WTC11 (cell line): Measurements from ENCODE around the gene TMC1. TPM values are rescaled to one million over a fixed set of nuclear protein-coding genes. Genes with fewer than 3 reads are reported as not detected.

Experiments
- ATAC-seq: fragments of 200-7000 bp; cut with Tn5 transposase; 2 replicates; pipeline ENCODE4 v1.10.0; 2021; ENCODE audit warnings: mild to moderate bottlenecking, moderate library complexity
- CTCF ChIA-PET: fragments of 300-600 bp; sonication (Branson Sonifier 250); formaldehyde crosslinking; loops from one replicate; lab custom pipeline; 2021; ENCODE audit warnings: antibody characterized with exemption; lab: Charles Lee
- POLR2A ChIA-PET: fragments of 350-600 bp; sonication (Branson Sonifier 250); formaldehyde crosslinking; loops from one replicate; lab custom pipeline; 2021; ENCODE audit warnings: antibody characterized with exemption; lab: Charles Lee
- DNase-seq: peaks from one replicate; pipeline ENCODE4 v3.0.0; 2021; ENCODE audit warnings: low spot score
- H3K27ac Mint-ChIP-seq: 2 replicates; pipeline ENCODE4 v1.8.0; 2021; ENCODE audit warnings: mixed read lengths
- H3K27me3 Mint-ChIP-seq: 2 replicates; pipeline ENCODE4 v1.8.0; 2021; ENCODE audit warnings: low read depth, mild to moderate bottlenecking, moderate library complexity, mixed read lengths
- H3K36me3 Mint-ChIP-seq: 2 replicates; pipeline ENCODE4 v1.8.0; 2021; ENCODE audit warnings: mixed read lengths
- H3K4me1 Mint-ChIP-seq: 2 replicates; pipeline ENCODE4 v1.8.0; 2022; ENCODE audit warnings: mixed read lengths
- H3K4me3 Mint-ChIP-seq: 2 replicates; pipeline ENCODE4 v1.8.0; 2021; ENCODE audit warnings: mild to moderate bottlenecking, moderate library complexity, mixed read lengths
- H3K9me3 Mint-ChIP-seq: 2 replicates; pipeline ENCODE4 v1.8.0; 2021; ENCODE audit warnings: mixed read lengths
- CBFB ChIP-seq: sonication (generic); formaldehyde crosslinking; IDR thresholded peaks from 2 replicates; pipeline ENCODE4 v1.8.1; 2022; ENCODE audit warnings: mild to moderate bottlenecking, low read depth, missing genetic modification reagents
- CREM ChIP-seq: sonication (generic); formaldehyde crosslinking; IDR thresholded peaks from 2 replicates; pipeline ENCODE4 v1.8.1; 2022; ENCODE audit warnings: mild to moderate bottlenecking, missing genetic modification reagents, moderate library complexity
- ETV6 ChIP-seq: sonication (generic); formaldehyde crosslinking; IDR thresholded peaks from 2 replicates; pipeline ENCODE4 v1.8.1; 2022; ENCODE audit warnings: mild to moderate bottlenecking, missing genetic modification reagents
- FOXP1 ChIP-seq: sonication (generic); formaldehyde crosslinking; IDR thresholded peaks from 2 replicates; pipeline ENCODE4 v1.8.0; 2022; ENCODE audit warnings: missing genetic modification reagents, mild to moderate bottlenecking, moderate library complexity, borderline replicate concordance
- GRHL2 ChIP-seq: fragments of 250-450 bp; sonication (Bioruptor Pico); IDR thresholded peaks from 2 replicates; pipeline ENCODE4 v1.8.0; 2022; ENCODE audit warnings: mild to moderate bottlenecking, moderate library complexity; ENCODE audit not compliant: insufficient replicate concordance, severe bottlenecking
- IRF2 ChIP-seq: sonication (generic); formaldehyde crosslinking; IDR thresholded peaks from 2 replicates; pipeline ENCODE4 v1.8.0; 2022; ENCODE audit warnings: low read depth, missing genetic modification reagents, borderline replicate concordance
- JUN ChIP-seq: sonication (generic); formaldehyde crosslinking; IDR thresholded peaks from 2 replicates; pipeline ENCODE4 v1.8.0; 2023; ENCODE audit warnings: mild to moderate bottlenecking, missing genetic modification reagents
- KAT7 ChIP-seq: sonication (generic); formaldehyde crosslinking; IDR thresholded peaks from 2 replicates; pipeline ENCODE4 v1.8.1; 2023; ENCODE audit warnings: missing genetic modification reagents, mild to moderate bottlenecking, borderline replicate concordance
- SMAD4 ChIP-seq: sonication (generic); formaldehyde crosslinking; IDR thresholded peaks from 2 replicates; pipeline ENCODE4 v1.8.0; 2022; ENCODE audit warnings: mild to moderate bottlenecking, missing genetic modification reagents
- SOX15 ChIP-seq: fragments of 250-450 bp; sonication (Bioruptor Pico); IDR thresholded peaks from 2 replicates; pipeline ENCODE4 v1.9.0; 2021; ENCODE audit warnings: mild to moderate bottlenecking
- TCF7 ChIP-seq: sonication (generic); formaldehyde crosslinking; IDR thresholded peaks from 2 replicates; pipeline ENCODE4 v1.8.0; 2022; ENCODE audit warnings: mild to moderate bottlenecking, low read depth, missing genetic modification reagents, moderate library complexity
- ZNF671 ChIP-seq: fragments of 250-450 bp; sonication (Bioruptor Pico); IDR thresholded peaks from 2 replicates; pipeline ENCODE4 v1.8.0; 2021; ENCODE audit warnings: mild to moderate bottlenecking
- total RNA-seq: library from RNA; stranded (reverse); gene quantifications from 3 replicates; pipeline ENCODE4 v1.2.3, GENCODE V29; 2021
- TF ChIP-seq, protein P1 (sequence below): sonication (generic); formaldehyde crosslinking; IDR thresholded peaks from 2 replicates; pipeline ENCODE4 v1.8.1; 2022; ENCODE audit warnings: mild to moderate bottlenecking, moderate library complexity, missing genetic modification reagents
- TF ChIP-seq, protein P2 (sequence below): sonication (generic); formaldehyde crosslinking; conservative IDR thresholded peaks from 2 replicates; pipeline ENCODE4 v1.8.1; 2022; ENCODE audit warnings: mild to moderate bottlenecking, missing genetic modification reagents
- TF ChIP-seq, protein P3 (sequence below): sonication (generic); formaldehyde crosslinking; IDR thresholded peaks from 2 replicates; pipeline ENCODE4 v1.8.1; 2023; ENCODE audit warnings: mild to moderate bottlenecking, missing genetic modification reagents
- TF ChIP-seq, protein P4 (sequence below): sonication (generic); formaldehyde crosslinking; IDR thresholded peaks from 2 replicates; pipeline ENCODE4 v1.8.0; 2023; ENCODE audit warnings: missing genetic modification reagents, mild to moderate bottlenecking, borderline replicate concordance
- TF ChIP-seq, protein P5 (sequence below): sonication (generic); formaldehyde crosslinking; IDR thresholded peaks from 2 replicates; pipeline ENCODE4 v1.8.0; 2022; ENCODE audit warnings: mild to moderate bottlenecking, missing genetic modification reagents
- TF ChIP-seq, protein P6 (sequence below): fragments of 250-450 bp; sonication (Bioruptor Pico); IDR thresholded peaks from 2 replicates; pipeline ENCODE4 v1.9.0; 2021; ENCODE audit warnings: moderate library complexity, mild to moderate bottlenecking, inconsistent platforms, borderline replicate concordance

Gene TMC1
- total RNA-seq, 1 experiment from 2014 or later = 0.31 TPM

DNA sequence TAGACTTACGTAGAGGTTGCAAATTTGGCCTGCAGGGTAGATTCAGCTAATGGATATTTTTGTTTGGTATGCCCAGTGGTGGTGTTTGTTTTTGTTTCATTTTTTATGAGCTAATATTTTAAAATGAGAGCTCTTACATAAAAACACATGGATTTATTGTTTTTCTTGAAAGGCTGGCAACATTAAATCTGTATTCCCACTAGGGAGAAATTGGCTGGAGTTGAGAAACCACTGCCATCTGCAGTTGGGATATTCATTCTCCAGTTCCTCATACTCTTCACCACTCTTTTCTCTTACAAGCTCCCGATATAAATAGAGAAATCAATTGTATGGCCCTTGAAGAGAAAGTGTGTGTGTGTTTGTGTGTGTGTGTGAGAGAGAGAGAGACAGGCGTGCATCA, 288.2 kb downstream of the TMC1 start (continued):
- TF ChIP-seq, protein P1, sequence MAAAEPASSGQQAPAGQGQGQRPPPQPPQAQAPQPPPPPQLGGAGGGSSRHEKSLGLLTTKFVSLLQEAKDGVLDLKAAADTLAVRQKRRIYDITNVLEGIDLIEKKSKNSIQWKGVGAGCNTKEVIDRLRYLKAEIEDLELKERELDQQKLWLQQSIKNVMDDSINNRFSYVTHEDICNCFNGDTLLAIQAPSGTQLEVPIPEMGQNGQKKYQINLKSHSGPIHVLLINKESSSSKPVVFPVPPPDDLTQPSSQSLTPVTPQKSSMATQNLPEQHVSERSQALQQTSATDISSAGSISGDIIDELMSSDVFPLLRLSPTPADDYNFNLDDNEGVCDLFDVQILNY (CRISPR knock-in tag) = no peak
- no peak for TF ChIP-seq KAT7

DNA sequence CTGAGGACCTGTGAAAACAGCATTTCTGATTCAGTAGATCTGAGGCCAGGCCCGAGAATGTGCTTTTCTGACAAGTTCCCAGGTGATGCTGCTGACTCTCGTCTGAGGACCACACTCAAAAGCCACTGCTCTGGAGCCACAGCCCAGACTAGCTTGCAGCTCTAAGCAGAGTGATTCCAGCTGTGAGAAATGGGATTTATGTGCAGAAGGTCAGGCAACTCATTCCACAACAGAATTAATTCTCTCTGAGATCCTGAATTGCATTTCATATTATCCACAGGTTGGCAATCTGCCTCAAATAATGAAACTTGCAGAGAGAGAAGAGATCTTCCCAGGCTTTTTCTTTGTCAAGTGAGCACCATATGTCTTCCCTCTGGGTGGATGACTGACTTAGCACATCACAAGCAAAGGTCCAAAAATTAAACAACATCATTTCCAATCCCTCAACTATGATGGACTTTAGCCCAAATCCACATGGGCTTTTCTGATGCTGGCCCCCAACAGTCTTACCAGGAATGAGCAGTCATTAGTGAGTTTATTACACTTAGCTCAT, 291.2 kb downstream of the TMC1 start:
- TF ChIP-seq FOXP1 (CRISPR knock-in tag) = no peak
- Mint-ChIP-seq H3K27me3 (no peaks in the 10 kb centered on the region), H3K9me3 (peaks cover 4% of the 10 kb centered on the region), H3K4me3 (no peak overlapping the region), H3K4me1 (no peaks in the 10 kb centered on the region), H3K36me3 (peaks cover 3% of the 10 kb centered on the region; the same call in 1 of the 2 replicates), H3K27ac (no peak overlapping the region)
- ATAC-seq = no peak
- POLR2A ChIA-PET = no interaction called here
- CTCF ChIA-PET = interaction anchor here (0.8 kb wide), 1 partner anchor 540 kb away, joined by 3 read pairs; no protein-coding TSS in a partner anchor
- DNase-seq = no peak

DNA sequence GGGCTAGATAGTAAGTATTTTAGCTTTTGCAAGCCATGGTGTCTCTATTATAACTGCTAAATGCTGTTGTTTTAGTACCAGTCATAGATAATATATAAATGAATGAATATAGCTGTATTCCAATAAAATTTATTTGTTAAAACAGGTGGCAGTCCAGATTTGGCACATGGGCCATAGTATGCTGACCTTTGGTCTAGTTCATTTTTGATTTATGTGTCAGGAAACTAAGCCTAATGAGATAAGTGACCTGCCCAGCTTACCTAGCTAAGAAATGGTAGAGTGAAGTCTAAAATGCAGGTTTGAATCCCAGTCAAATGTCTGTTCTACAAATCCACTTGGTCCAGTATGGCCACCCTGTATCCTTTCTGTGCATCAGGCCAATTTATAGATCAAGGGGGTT, 292.1 kb downstream of the TMC1 start:
- CTCF ChIA-PET = interaction anchor here (0.8 kb wide), 1 partner anchor 541 kb away, joined by 3 read pairs; no protein-coding TSS in a partner anchor
- Mint-ChIP-seq H3K4me3 (no peak overlapping the region), H3K36me3 (no peaks in the 10 kb centered on the region), H3K27me3 (no peaks in the 10 kb centered on the region), H3K9me3 (no peaks in the 10 kb centered on the region; the same call in 1 of the 2 replicates), H3K4me1 (no peaks in the 10 kb centered on the region), H3K27ac (no peak overlapping the region)
- ATAC-seq = no peak
- POLR2A ChIA-PET = no interaction called here
- TF ChIP-seq, protein P2, sequence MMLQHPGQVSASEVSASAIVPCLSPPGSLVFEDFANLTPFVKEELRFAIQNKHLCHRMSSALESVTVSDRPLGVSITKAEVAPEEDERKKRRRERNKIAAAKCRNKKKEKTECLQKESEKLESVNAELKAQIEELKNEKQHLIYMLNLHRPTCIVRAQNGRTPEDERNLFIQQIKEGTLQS (CRISPR knock-in tag) = no peak
- TF ChIP-seq IRF2 (CRISPR knock-in tag) (no peak), GRHL2 (no peak), ZNF671 (CRISPR knock-in tag) (no peak), CBFB (CRISPR knock-in tag) (no peak), ETV6 (no peak), TCF7 (CRISPR knock-in tag) (no peak), JUN (CRISPR knock-in tag) (no peak), SOX15 (no peak), SMAD4 (CRISPR knock-in tag) (no peak), CREM (CRISPR knock-in tag) (no peak)
- TF ChIP-seq, protein P3, sequence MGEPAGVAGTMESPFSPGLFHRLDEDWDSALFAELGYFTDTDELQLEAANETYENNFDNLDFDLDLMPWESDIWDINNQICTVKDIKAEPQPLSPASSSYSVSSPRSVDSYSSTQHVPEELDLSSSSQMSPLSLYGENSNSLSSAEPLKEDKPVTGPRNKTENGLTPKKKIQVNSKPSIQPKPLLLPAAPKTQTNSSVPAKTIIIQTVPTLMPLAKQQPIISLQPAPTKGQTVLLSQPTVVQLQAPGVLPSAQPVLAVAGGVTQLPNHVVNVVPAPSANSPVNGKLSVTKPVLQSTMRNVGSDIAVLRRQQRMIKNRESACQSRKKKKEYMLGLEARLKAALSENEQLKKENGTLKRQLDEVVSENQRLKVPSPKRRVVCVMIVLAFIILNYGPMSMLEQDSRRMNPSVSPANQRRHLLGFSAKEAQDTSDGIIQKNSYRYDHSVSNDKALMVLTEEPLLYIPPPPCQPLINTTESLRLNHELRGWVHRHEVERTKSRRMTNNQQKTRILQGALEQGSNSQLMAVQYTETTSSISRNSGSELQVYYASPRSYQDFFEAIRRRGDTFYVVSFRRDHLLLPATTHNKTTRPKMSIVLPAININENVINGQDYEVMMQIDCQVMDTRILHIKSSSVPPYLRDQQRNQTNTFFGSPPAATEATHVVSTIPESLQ = no peak
- TF ChIP-seq, protein P4, sequence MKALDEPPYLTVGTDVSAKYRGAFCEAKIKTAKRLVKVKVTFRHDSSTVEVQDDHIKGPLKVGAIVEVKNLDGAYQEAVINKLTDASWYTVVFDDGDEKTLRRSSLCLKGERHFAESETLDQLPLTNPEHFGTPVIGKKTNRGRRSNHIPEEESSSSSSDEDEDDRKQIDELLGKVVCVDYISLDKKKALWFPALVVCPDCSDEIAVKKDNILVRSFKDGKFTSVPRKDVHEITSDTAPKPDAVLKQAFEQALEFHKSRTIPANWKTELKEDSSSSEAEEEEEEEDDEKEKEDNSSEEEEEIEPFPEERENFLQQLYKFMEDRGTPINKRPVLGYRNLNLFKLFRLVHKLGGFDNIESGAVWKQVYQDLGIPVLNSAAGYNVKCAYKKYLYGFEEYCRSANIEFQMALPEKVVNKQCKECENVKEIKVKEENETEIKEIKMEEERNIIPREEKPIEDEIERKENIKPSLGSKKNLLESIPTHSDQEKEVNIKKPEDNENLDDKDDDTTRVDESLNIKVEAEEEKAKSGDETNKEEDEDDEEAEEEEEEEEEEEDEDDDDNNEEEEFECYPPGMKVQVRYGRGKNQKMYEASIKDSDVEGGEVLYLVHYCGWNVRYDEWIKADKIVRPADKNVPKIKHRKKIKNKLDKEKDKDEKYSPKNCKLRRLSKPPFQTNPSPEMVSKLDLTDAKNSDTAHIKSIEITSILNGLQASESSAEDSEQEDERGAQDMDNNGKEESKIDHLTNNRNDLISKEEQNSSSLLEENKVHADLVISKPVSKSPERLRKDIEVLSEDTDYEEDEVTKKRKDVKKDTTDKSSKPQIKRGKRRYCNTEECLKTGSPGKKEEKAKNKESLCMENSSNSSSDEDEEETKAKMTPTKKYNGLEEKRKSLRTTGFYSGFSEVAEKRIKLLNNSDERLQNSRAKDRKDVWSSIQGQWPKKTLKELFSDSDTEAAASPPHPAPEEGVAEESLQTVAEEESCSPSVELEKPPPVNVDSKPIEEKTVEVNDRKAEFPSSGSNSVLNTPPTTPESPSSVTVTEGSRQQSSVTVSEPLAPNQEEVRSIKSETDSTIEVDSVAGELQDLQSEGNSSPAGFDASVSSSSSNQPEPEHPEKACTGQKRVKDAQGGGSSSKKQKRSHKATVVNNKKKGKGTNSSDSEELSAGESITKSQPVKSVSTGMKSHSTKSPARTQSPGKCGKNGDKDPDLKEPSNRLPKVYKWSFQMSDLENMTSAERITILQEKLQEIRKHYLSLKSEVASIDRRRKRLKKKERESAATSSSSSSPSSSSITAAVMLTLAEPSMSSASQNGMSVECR (CRISPR knock-in tag) = no peak
- TF ChIP-seq, protein P5, sequence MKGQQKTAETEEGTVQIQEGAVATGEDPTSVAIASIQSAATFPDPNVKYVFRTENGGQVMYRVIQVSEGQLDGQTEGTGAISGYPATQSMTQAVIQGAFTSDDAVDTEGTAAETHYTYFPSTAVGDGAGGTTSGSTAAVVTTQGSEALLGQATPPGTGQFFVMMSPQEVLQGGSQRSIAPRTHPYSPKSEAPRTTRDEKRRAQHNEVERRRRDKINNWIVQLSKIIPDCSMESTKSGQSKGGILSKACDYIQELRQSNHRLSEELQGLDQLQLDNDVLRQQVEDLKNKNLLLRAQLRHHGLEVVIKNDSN (CRISPR knock-in tag) = no peak
- TF ChIP-seq, protein P6, sequence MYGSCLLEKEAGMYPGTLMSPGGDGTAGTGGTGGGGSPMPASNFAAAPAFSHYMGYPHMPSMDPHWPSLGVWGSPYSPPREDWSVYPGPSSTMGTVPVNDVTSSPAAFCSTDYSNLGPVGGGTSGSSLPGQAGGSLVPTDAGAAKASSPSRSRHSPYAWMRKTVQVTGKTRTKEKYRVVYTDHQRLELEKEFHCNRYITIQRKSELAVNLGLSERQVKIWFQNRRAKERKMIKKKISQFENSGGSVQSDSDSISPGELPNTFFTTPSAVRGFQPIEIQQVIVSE (CRISPR knock-in tag) = no peak
- no peak for DNase-seq
